Endothelial cell of umbilical vein (primary cell): Measurements from ENCODE around the gene UBAC1. TPM values are rescaled to one million over a fixed set of nuclear protein-coding genes. Genes with fewer than 3 reads are reported as not detected.

ENCODE experiments used
- BruUV-seq: library from RNA; stranded (reverse); fragments of 400-500 nt; replicated peaks from 2 replicates; lab custom pipeline; 2021; lab: Mats Ljungman, UMichigan
- CTCF ChIA-PET: fragments of 300-600, 350-600 bp; sonication (Branson Sonifier 250); formaldehyde crosslinking; loops from one replicate; lab custom pipeline; 2021; ENCODE audit warnings: antibody characterized with exemption, inconsistent platforms; lab: Charles Lee
- POLR2A ChIA-PET: fragments of 300-600, 350-600 bp; sonication (Branson Sonifier 250); formaldehyde crosslinking; loops from one replicate; lab custom pipeline; 2021; ENCODE audit warnings: antibody characterized with exemption, inconsistent platforms; lab: Charles Lee
- DNase-seq: peaks from one replicate; pipeline ENCODE4 v3.0.0-alpha.2; 2011; ENCODE audit warnings: low read depth, low spot score
- FAIRE-seq: peaks from 2 replicates; lab custom pipeline; 2011; peaks lifted over from hg19 to GRCh38; lab: Jason Lieb, UNC
- H2AFZ ChIP-seq: 2 replicates; pipeline ENCODE4 v1.6.0; 2012; ENCODE audit warnings: low read depth, low read length, control low read depth, inconsistent platforms
- H3K27ac ChIP-seq: 2 replicates; pipeline ENCODE4 v1.5.1; 2011; ENCODE audit warnings: low read depth, mild to moderate bottlenecking, control low read depth, low read length, moderate library complexity; ENCODE audit not compliant: insufficient read depth
- H3K27me3 ChIP-seq, 2 experiments: 2 replicates each; pipeline versions ENCODE4 v1.6.0 to v1.6.1; 2011; ENCODE audit warnings: low read length in 2 of 2, mixed read lengths in 1 of 2; ENCODE audit not compliant: control insufficient read depth in 2 of 2, insufficient read depth in 2 of 2
- H3K36me3 ChIP-seq, 2 experiments: 2 replicates in 1 of 2; 3 replicates in 1 of 2; pipeline ENCODE4 v1.5.1; 2011; ENCODE audit warnings: low read length in 2 of 2, mild to moderate bottlenecking in 1 of 2, moderate library complexity in 1 of 2; ENCODE audit not compliant: control insufficient read depth in 2 of 2, insufficient read depth in 2 of 2; ENCODE audit errors: extremely low read depth in 1 of 2
- H3K4me1 ChIP-seq: 3 replicates; pipeline ENCODE4 v1.5.1; 2011; ENCODE audit warnings: mild to moderate bottlenecking, low read length; ENCODE audit not compliant: control insufficient read depth, insufficient read depth; ENCODE audit errors: extremely low read depth
- H3K4me2 ChIP-seq: 2 replicates; pipeline ENCODE4 v1.6.1; 2011; ENCODE audit warnings: low read length, control low read depth, mixed read lengths; ENCODE audit not compliant: insufficient read depth
- H3K4me3 ChIP-seq, 3 experiments: fragments of 200-600 bp in 1 of 3; sonication (generic), shearing (Covaris generic) in 1 of 3; replicated peaks in 1 of 3; 2 replicates each; pipeline ENCODE4 v1.5.1; 2011 to 2016; ENCODE audit warnings: control low read depth in 3 of 3, low read length in 3 of 3, mild to moderate bottlenecking in 2 of 3, inconsistent platforms in 1 of 3, low read depth in 1 of 3, moderate library complexity in 1 of 3; ENCODE audit not compliant: insufficient read depth in 1 of 3
- H3K79me2 ChIP-seq: 2 replicates; pipeline ENCODE4 v1.6.0; 2012; ENCODE audit warnings: low read length, inconsistent platforms; ENCODE audit not compliant: control insufficient read depth, insufficient read depth
- H3K9ac ChIP-seq: replicated peaks from 2 replicates; pipeline ENCODE3; 2011; ENCODE audit warnings: low read length, control low read depth; ENCODE audit not compliant: insufficient read depth; ENCODE audit errors: extremely low read depth
- H3K9me1 ChIP-seq: replicated peaks from 3 replicates; pipeline ENCODE4 v1.6.0; 2011; ENCODE audit warnings: mild to moderate bottlenecking, low read length; ENCODE audit not compliant: control insufficient read depth, insufficient read depth; ENCODE audit errors: extremely low read depth
- H3K9me3 ChIP-seq: replicated peaks from 2 replicates; pipeline ENCODE4 v1.5.1; 2012; ENCODE audit warnings: low read length, inconsistent platforms; ENCODE audit not compliant: control insufficient read depth, insufficient read depth
- H4K20me1 ChIP-seq: replicated peaks from 2 replicates; pipeline ENCODE3; 2011; ENCODE audit warnings: mild to moderate bottlenecking, low read length; ENCODE audit not compliant: control insufficient read depth, insufficient read depth; ENCODE audit errors: extremely low read depth
- EZH2 ChIP-seq: IDR thresholded peaks from 2 replicates; pipeline ENCODE4 v1.6.1; 2012; ENCODE audit warnings: borderline replicate concordance, low read depth, mild to moderate bottlenecking, moderate library complexity, low read length, inconsistent platforms; ENCODE audit not compliant: severe bottlenecking
- FOS ChIP-seq: IDR thresholded peaks from 2 replicates; pipeline ENCODE4 v1.6.1; 2011; ENCODE audit warnings: mild to moderate bottlenecking, low read length, moderate library complexity, borderline replicate concordance; ENCODE audit not compliant: insufficient read depth
- GATA2 ChIP-seq: IDR thresholded peaks from 2 replicates; pipeline ENCODE4 v1.7.0; 2011; ENCODE audit warnings: low read depth, mild to moderate bottlenecking, moderate library complexity, mixed read lengths, low read length; ENCODE audit not compliant: insufficient read length, insufficient read depth
- JUN ChIP-seq: IDR thresholded peaks from 2 replicates; pipeline ENCODE4 v1.6.1; 2011; ENCODE audit warnings: borderline replicate concordance, low read depth; ENCODE audit not compliant: insufficient read length, insufficient read depth
- MYC ChIP-seq: IDR thresholded peaks from one replicate; pipeline ENCODE4 v1.6.1; 2011; ENCODE audit warnings: mild to moderate bottlenecking, low read depth, low read length
- POLR2A ChIP-seq: IDR thresholded peaks from 2 replicates; pipeline ENCODE4 v1.6.1; 2012; ENCODE audit warnings: low read depth, mild to moderate bottlenecking, control low read depth, low read length
- POLR2AphosphoS5 ChIP-seq: IDR thresholded peaks from 2 replicates; pipeline ENCODE4 v1.6.1; 2012; ENCODE audit warnings: low read depth, mild to moderate bottlenecking, control low read depth, low read length, moderate library complexity; ENCODE audit not compliant: insufficient read depth
- dilution Hi-C: fragments of 300-500 bp; cut with MboI; formaldehyde crosslinking; loops from one replicate; pipeline ENCODE4 v1.15.0; 2019; ENCODE audit warnings: low sequenced_read_pairs; ENCODE audit not compliant: extremely low pct_ligation_motif_present
- intact Hi-C: fragments of 100-400 bp; cut with micrococcal nuclease; formaldehyde crosslinking; loops from one replicate; pipeline ENCODE4 v1.10.0; 2022
- polyA plus RNA-seq, 4 experiments: library from polyadenylated mRNA; depleted of rRNA in 3 of 4; stranded (reverse) in 3 of 4; unstranded in 1 of 4; fragments of >200 nt; gene quantifications; 2 replicates each; pipeline versions ENCODE4 v1.2.1 to v1.2.3, GENCODE V29; 2011 to 2012; ENCODE audit warnings: missing spikeins in 1 of 4
- total RNA-seq: library from RNA; stranded (reverse); gene quantifications from 2 replicates; pipeline ENCODE4 v1.2.3, GENCODE V29; 2021
- TF ChIP-seq, protein P1 (sequence below): IDR thresholded peaks from 2 replicates; pipeline ENCODE4 v1.6.1; 2011; ENCODE audit not compliant: insufficient read depth, insufficient read length
- TF ChIP-seq, protein P2 (sequence below), 2 donors: IDR thresholded peaks; 1 replicate in 1 of 2; 2 replicates in 1 of 2; pipeline ENCODE4 v1.5.1; 2011; ENCODE audit warnings: low read length in 2 of 2, mild to moderate bottlenecking in 2 of 2, moderate library complexity in 2 of 2, control low read depth in 1 of 2, inconsistent platforms in 1 of 2, low read depth in 1 of 2; ENCODE audit not compliant: insufficient read depth in 1 of 2; ENCODE audit errors: extremely low read depth in 1 of 2

Gene UBAC1
- total and polyA plus RNA-seq, 2 donors (not counting 3 experiments of a cell fraction or from before 2014, with no cell fraction given) = 39.5 to 56.7 TPM

DNA sequence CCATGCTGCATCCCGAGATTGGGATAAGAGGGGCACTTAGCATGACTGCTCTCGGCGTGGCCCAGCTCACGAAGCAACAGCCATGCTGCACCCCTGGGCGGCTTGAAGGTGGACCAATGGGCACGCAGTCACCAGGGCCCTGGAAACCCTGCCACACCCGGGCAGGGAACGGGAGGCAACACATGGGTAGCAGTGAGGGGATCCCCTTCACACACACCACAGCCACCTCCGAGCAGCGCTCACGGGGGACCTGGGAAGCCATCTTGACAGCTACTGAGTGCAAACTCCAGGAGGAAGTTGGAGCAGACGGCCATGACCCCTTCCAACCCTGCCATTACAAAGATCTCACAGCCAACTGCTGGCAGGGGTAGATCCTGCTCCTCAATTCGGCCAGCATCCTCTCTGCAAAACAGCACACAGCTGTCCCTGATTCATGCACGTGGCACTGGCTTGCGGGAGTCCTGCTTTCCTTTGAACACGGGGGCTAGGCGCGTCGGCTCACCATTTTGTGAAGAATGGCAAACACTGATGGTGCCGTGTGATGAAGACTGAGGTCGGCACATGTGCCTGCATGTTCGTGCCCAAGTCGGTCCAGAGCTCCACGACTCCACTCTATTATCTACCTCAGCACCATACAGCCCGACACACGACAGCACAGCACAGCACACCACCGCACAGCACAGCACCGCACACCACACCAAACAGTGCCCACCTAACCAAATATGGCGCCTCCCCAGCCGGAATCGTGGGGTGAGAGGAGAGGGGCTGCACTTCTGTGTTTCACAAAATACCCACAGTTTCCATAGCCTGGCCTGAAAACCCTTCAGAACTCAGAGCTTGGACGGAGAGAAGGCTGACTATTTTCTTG is 5.0 kb downstream of the UBAC1 start:
- Histone ChIP-seq H3K9me3 (no peaks in the 10 kb centered on the region), H3K27ac (no peak overlapping the region), H3K9me1 (no peaks in the 10 kb centered on the region), H3K79me2 (peaks cover 22% of the 10 kb centered on the region), H3K4me2 (no peak overlapping the region), H3K27me3 (no peaks in the 10 kb centered on the region), H3K9ac (no peak overlapping the region), H3K4me3 (no peak overlapping the region), H2AFZ (no peak overlapping the region), H4K20me1 (no peaks in the 10 kb centered on the region), H3K36me3 (peaks cover 5 to 10% of the 10 kb centered on the region in 2 experiments), H3K4me1 (peaks cover 8% of the 10 kb centered on the region)
- BruUV-seq = no TSS peak
- no peak for DNase-seq
- TF ChIP-seq, protein P1, sequence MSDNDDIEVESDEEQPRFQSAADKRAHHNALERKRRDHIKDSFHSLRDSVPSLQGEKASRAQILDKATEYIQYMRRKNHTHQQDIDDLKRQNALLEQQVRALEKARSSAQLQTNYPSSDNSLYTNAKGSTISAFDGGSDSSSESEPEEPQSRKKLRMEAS = no peak
- TF ChIP-seq MYC (no peak), EZH2 (no peak), FOS (no peak), GATA2 (no peak), POLR2A (no peak), POLR2AphosphoS5 (no peak), JUN (no peak)
- TF ChIP-seq, protein P2, sequence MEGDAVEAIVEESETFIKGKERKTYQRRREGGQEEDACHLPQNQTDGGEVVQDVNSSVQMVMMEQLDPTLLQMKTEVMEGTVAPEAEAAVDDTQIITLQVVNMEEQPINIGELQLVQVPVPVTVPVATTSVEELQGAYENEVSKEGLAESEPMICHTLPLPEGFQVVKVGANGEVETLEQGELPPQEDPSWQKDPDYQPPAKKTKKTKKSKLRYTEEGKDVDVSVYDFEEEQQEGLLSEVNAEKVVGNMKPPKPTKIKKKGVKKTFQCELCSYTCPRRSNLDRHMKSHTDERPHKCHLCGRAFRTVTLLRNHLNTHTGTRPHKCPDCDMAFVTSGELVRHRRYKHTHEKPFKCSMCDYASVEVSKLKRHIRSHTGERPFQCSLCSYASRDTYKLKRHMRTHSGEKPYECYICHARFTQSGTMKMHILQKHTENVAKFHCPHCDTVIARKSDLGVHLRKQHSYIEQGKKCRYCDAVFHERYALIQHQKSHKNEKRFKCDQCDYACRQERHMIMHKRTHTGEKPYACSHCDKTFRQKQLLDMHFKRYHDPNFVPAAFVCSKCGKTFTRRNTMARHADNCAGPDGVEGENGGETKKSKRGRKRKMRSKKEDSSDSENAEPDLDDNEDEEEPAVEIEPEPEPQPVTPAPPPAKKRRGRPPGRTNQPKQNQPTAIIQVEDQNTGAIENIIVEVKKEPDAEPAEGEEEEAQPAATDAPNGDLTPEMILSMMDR (IDR thresholded peaks at IDR 0.05; ENCODE audit: extremely low read depth in 1 of 2, insufficient read depth in 1 of 2, low read depth in 1 of 2, low read length in 2 of 2) = no peak
- POLR2A ChIA-PET = no interaction called here
- intact Hi-C loops (no loop called here), dilution Hi-C loops (no loop called here)
- CTCF ChIA-PET = interaction anchor here (0.5 to 1.4 kb wide), 4 partner anchors 16 to 354 kb away, joined by 3 to 4 read pairs (median 3); no protein-coding TSS in a partner anchor
- no peak for FAIRE-seq
